AG08396 (cell line): Measurements from ENCODE around the gene ADSL.

Experiments
- DNase-seq: peaks from one replicate; pipeline ENCODE4 v3.0.0; 2012; ENCODE audit warnings: low spot score, mixed read lengths

ADSL gene

DNA sequence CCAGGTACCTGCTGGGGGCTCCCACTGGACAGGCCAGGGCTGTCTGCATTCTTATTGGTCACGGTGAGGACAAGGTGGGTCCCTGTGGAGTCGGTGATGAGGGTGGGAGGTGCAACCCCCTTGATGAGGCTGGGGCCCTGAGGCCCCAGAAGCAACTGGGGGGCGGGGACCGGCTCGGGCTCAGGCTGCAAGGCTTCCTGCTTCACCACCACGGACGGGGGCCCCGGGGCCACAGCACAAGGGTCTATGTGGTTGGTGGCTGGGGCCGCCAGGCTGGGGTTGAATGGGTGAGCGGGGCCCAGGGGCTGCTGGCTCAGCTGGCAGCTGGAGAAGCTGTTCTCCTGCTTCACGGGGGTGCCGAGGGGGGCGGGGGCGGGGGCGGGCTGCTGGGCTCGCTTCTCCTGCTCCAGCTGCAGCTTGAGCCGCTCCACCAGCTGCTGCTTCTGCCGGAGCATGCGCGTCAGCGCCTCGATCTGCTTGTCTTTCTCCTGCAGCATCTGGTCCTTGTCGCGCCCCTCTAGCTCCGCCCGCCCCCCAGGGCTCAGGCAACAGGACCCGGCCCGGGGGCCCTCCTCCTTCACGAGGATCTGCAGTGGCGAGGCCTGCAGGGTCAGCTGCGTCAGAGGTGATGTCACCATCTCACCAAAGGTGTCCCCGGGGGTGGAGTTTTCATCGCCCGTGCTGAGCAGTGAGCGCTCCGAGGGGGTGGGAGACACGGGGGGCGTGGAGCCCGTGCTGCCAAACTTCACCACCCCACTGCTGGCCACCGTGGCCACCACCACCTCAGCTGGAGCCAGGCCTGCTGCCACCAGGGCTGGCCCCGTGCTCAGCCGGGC, 72.3 kb downstream of the ADSL start:
- DNase-seq: no peak

DNA sequence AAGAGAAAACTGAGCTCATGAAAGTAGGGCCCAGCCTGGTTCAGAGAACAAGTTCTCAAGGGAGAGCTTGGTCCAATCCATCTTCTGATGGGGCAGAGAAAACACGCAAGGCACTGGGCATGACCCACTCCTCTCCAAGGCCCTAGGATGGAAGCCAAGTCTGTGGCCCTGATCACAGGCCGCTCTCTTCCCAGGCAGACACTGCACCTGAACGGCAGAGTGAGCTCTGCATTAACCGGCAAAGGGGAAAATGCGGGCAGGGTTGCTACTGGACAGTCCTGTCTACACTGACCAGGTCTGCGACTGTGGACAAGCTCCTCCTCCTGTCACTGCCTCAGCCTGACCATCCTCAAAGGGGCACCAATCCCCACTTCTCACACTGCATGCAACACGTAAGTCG, 73.4 kb downstream of the ADSL start:
- DNase-seq: no peak

DNA sequence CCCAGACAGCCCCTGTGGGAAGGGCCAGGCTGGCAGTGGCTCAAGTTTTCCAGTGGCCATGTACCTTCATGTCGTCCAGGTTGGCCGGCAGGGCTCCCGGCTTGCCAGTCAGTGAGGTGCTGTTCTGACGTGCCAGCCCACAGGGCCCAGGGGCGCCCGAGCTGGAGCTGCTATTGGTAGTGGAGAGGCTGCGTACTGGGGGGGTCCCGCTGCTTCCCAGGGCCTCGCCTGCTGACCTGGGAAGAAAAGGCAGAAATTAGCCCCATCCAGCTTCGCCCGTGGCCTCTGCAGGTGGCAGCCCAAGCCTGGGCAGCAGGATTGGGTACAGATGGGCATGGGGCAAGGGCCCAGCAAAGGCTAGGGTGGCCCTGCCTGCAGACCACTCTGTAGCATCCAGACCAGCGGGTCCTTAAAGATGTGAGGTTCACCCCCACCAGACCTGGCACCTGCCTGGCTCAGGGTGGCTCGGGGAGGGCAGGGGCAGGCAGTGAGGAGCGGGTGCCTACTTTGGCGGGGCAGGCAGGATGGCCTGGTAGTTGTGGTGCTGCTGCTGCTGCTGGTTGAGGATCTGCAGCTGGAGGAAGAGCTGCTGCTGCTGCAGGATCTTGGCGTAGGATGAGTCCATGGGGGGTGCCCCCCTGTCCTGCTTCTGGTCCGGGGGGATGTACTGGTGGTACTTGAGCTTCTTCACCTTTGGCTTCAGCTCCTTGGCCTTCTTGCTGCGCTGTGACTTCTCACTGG, 74.2 kb downstream of the ADSL start:
- DNase-seq: no peak

DNA sequence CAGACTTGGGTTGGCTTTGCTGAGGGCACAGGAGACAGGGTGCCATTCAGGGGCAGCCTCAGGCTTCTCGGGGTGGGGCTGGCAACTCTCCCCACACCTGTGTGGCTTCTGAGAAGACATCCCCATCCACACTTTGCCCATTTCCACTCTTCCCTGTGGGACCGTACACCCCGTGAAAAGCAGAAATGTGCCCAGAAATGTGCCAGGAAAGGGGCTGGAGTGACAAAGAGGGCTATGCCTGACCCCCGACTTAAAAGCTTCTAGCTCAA, 74.7 kb downstream of the ADSL start:
- DNase-seq: no peak

DNA sequence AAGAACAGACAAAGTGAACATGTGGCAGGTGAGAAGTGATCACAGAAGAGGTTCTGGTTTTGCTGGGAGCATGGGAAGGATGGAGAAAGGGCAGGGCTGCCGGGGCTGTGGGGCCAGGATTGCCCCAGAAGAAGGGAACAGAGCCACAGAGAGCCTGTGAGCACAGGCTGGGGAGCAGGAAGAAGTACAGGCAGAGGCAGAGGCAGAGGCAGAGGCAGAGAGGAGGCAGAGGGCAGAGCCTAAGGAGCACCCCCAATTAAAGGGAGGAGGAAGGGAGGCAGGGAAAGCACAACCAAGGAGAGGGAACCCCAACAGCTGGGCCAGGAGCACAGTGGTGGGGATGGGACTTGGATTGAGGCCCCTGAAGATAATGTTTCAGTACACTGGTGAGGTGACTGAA, 75.6 kb downstream of the ADSL start:
- no peak for DNase-seq

DNA sequence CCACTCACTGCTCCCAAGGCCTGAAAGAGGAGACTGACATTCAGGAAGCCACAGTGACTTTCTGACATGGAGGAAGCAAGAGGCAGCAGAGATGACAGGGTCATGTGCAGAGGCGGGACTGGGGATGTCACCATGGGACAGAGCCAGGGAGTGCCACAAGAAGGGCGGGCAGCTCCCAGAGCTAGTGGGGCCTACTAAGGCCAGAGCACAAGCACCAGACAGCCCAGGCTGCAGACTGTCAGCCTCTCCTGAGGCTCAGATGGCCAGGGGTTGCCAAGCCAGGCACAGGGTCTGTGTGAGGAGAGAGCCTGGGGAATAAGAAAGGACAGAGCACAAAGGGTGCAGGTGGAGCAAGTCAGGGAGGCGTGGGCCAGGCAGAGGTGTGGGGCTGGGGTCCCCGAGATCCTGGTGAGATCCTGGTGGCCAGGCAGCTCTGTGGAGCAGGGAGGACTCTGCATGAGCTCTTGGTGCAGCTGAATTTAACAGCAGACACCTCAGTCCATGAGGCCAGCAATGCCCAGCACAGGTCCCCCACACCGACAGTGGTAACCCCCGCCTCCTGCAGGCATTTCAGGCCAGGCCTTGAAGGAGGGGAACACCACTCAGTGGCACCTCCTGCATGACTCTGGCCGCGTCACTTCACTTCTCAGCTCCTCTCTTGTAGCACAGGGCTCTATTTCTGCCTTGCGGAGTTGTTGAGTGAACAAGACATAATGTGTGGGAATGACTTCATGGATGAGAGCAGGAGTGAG, 76.4 kb downstream of the ADSL start:
- no peak for DNase-seq

DNA sequence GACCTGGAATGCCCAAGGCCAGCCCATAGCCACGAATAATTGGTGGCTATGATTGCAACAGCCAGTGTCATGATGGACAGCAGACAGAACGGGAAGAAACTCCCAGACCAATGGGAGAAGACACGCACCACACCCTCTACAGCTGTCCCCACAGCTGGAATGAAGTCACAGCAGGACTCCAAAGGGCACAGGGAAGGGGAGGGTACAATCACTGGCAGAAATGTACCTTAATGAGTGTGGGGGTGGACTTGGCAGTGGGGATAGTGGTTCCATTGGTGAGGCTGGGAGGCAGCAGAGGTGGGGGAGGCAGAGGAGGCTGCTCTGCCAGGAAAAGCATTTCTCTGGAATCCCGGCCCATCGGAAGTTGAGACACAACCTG, 77.0 kb downstream of the ADSL start:
- DNase-seq: no peak

DNA sequence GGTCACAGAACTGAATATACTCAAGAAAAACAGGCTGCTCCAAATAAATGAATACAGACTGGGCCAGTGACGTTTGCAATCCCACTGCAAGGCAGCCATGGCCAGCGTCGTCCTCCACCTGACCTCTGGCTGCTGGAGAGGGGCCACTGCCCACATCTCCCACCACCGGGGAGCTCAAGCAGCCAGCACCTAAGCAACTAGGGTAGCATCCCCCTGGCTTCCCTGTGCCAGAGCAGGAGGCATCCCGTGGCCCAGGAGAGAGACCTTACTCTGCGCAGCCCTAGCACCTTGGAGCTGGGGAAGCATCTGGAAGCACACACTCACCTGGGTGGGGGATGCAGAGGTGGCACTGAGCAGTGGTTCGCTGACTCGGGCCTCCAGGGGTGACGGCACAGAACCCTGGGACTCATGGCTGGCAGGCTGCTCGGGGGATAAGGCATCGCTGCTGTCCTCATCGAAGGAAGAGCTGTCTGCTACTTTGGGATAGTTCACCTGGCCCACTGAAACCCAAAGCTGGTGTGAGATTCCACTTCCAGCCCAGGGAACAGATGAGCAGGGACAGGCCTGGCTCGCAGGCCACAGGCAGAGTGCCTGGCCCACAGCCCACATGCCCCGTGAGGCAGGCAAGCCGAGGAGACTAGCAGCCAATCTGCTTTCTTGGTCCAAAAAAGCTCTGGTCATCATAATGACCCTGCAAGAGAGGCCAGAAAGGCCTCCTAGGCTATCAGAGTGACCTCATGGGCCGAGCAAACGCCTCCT, 77.8 kb downstream of the ADSL start:
- no peak for DNase-seq

DNA sequence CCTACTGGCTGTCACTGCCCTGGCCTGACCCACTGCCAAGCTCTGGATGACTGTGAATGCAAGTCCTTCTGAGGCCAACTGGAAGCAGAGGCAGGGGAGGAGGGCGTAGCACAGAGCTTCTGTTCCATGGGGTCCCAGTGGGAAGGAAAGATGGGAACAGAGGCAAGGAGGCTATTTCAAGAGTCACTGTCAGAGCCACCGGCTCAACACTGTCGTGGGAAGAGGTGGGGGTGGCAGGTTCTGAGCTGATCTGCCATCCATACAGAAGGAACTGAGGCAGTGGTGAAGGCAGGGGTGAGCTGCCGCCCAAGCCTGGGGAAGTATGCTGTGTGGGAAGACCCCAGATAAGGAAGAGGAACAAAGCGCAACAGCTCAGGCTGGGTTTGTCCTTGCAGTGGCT, 78.8 kb downstream of the ADSL start:
- DNase-seq: no peak

DNA sequence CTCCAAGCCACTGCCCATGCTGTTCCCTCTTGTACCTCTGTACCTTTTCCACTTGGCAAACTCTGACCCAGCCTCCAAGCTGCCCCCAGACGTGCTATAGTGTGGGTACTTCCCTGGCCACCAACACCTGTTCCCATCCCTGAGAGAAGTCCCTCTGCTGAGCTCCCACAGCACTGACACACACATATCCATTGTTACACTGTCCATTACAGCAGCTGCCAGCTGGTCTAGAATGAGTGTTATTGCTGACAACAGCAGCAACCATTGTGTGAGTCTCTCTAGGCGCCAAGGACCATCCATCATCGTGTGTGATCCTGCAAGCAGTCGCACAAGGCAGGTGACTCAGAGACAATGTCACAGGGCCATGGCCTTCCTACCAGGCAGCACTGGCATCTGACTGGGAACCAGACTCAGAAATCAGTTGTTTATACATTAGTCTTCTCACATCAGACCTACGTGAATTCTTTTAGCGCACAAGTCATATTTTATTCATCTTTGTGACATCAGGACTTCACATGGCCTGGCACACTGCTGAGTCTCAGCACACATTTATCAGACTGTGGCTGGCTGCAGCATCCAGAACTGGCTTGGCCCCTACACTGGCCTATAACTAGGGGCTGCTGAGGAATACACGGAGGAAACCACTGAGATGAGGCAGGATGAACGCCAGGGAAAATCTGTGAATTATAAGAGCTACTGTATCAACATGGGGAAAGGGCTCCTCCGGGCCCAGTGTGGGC, 80.5 kb downstream of the ADSL start:
- no peak for DNase-seq

DNA sequence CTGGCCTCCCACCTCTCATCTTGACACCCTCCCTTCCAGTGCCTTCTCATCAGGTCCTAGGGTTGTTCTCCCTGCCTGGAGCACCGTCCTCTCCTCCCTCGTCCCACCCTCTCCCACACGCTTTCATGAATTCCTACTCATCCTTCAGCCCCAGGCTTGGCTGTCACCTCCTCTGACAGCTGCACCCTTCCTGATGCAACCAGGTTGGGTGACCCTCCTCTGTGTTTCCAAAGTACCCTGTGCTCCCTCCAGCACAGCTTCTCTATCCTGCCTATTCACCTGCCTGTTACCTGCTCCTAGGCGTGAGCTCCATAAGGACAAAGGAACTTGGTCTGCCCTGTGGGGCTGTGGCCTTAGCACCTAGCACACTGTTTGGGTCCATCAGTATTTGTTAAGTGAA, 82.5 kb downstream of the ADSL start:
- DNase-seq: no peak

DNA sequence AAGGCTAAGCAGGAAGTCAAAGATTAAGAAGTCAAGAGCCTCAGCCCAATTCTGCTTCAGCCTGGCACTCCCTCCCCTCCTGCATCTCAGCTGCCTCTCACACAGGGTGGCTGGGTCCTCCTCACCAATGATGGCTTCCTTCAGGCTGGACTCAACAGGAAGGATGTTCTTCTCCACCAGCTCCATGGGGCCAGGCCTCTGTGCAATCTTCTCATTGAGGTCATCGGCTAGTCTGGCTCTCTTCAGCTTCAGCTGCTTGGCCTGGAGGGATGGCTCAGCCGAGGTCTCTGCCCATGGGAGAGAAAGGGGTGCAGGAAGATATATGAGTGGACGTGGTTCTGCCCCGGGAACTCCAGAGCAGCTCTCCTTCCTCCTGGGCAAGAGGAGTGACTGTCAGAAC, 83.2 kb downstream of the ADSL start:
- no peak for DNase-seq

DNA sequence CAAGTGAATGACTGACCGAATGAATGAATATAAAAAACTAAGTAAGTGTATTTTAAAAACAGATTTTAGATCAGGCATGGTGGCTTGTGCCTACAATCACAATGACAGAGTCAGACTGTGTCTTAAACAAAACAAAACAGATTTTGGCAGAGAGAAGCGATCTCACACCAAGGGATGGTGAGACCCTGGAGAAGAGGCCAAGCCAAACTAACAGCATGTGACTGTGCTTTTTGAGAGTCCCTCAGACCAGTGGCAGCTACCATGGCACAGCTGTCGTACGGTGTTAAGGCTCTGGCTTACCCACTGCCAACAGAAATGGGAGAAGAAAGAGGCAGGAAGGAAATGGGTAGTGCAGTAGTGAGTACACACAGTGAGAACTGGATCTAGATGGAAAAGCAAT, 84.7 kb downstream of the ADSL start:
- DNase-seq: no peak

DNA sequence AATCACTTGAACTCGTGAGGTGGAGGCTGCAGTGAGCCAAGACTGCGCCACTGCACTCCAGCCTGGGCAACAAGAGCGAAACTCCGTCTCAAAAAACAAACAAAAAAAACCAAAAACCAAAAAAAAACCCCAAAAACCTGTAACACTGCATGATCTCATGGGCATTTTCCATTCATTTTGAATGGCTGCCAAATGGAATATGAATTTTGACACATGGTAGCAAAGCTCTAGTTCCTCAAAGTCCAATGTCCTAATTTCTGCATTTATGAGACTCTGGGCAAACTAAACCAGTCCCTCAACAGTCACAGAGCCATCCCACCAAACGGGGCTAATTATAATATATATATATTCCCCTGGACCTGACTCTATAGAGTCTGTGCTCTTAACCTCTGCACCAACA, 85.9 kb downstream of the ADSL start:
- DNase-seq: no peak

DNA sequence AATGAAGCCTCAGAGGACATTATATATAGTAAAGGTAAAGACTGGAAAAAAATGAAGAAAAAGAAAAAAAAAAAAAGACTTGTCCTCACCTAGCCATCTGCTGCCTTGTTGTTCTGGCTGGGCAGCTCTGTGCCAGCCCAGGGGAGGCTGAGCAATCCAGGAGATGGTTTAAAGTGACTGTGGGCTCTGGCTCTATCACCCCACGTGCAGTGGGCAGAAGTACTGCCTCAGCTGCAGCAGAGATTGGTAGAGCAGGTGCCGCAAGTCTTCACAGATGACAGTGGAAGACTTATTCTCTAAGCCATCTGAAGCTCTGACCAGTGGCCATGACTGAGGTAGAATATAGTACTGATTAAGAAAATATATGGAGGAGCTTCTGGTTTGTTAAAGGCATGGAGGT, 86.3 kb downstream of the ADSL start:
- no peak for DNase-seq

DNA sequence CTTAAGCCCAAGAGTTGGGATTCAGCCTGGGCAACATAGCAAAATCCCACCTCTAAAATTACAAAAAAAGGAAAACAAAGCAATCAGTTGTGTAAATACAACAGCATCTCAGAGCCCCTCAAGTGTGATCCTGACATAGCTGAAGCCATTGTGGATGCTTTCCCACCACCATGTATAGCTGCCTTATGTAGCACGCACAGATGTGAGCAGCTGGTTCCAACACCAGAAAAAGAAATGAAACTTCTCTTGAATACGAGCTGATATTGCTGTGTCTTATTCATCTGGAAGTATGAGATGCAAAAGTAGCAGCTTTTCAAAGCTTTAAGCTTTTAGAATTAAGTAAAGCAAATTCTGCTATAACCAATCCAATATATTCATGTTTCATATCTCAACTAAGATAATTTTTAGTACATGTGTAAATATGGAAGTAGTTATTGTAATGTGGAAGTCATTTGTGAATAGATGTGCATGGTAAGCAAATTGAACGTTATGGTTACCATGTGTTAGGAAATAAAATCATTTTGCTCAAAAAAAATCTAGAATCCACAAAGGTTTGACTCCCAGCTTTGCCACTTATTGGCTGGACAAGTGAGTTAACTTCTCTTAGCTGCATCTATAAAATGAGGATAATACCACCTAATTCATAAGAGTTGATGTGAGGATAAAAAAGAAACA, 87.3 kb downstream of the ADSL start:
- DNase-seq: no peak

DNA sequence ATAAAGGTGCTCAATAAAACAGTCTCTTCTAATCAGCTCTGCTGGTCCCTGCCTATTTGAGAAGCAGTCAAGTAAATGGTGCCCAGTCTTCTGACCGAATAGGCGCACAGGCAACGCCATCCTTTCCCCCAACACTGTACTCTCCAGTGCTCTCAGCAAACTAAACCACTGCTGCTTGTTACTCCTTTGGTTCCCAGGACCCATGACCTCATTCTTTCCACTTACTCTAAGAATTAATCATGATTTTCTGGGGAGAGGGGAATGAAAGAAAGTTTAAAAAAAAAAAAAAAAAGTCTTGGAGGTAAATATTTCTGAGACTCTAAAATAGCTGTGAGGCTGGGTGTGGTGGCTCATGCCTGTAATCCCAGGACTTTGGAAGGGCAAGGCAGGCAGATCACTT, 87.8 kb downstream of the ADSL start:
- DNase-seq: no peak

DNA sequence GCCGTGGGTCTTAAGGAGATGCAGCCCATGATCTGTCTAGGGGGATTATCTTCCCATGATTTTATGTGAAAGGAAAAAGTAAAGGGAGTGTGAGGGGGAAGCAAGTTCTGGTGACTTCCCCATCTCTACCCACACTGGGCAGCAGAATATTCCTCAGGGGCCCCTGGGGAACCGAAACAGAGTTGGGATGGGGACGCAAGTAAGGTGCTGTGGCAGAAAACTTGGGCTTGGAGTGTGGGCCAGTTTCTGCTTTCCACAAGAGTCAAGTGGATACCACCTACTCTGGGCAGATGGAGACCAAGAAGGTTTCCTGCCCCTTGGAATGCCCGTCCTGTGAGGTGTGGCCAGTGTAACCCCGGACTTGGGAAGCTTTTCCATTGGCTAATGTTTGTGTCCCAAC, 88.4 kb downstream of the ADSL start:
- DNase-seq: no peak

DNA sequence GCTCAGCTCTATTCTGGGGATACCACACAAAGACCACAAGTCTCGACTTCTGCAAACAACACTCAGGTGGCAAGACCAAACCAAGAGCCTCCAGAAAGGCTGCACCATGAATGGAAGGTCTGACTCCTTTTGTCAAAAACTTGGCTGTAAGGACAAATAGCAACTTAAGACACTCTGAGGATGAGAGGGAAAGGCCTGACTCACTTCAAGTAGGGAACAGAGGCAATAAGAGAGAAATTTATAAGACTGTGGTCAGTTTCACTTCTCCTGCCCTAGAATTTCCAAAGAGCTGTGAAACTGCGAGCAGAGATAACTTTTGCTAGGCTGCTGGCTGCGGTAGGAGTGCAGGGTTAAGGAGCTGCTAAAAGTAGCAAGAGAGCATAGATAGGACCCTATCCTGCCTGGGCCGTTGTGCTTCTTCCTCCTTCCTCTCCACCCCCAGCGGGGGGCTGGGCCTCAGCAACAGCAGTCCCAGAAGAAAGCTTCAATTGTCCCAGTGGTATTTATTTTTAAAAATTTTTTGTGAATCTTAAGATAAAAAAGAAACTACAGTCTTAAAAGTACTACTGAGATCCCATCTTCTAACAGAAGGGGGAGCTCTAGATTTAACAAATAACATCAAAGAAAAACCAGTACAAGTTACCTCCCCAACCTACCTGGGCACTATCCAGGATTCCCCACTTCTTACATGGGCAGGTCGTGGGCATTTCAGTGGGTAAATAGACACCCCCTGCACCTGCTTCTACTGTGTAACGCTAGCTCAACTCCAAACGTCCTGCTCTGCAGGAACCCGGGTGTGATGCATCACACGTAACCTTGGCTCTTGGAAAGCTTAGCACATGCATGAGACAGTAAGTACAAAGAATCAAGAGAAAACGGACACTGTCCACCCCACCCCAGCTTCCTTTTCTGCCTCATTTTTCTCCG, 90.5 kb downstream of the ADSL start:
- no peak for DNase-seq
